K562 (cell line): ENCODE measurements around the gene FBXO22.

Experiments used
- ATF2 ChIP-seq: sonication (generic); formaldehyde crosslinking; IDR thresholded peaks from 2 replicates; pipeline ENCODE4 v1.8.1; 2022; ENCODE audit warnings: missing genetic modification reagents
- BHLHE40 ChIP-seq: IDR thresholded peaks from 2 replicates; pipeline ENCODE4 v1.6.1; 2011; ENCODE audit warnings: low read length, improper control_type of control experiment
- CTCF ChIP-seq, 3 experiments: IDR thresholded peaks in 2 of 3; conservative IDR thresholded peaks in 1 of 3; 2 replicates each; pipeline ENCODE4 v1.5.1; 2011 to 2012; ENCODE audit warnings: low read length in 3 of 3, mild to moderate bottlenecking in 3 of 3, control low read depth in 2 of 3, improper control_type of control experiment in 1 of 3, inconsistent platforms in 1 of 3, low read depth in 1 of 3, mixed read lengths in 1 of 3, moderate library complexity in 1 of 3; ENCODE audit not compliant: insufficient read depth in 2 of 3
- GATA2 ChIP-seq: sonication (generic); formaldehyde crosslinking; IDR thresholded peaks from 2 replicates; pipeline ENCODE4 v1.4.0; 2020; ENCODE audit warnings: mild to moderate bottlenecking, missing genetic modification reagents
- MEIS2 ChIP-seq: fragments of 450-650 bp; IDR thresholded peaks from 2 replicates; pipeline ENCODE4 v1.6.1; 2014; ENCODE audit warnings: mild to moderate bottlenecking; ENCODE audit not compliant: partially characterized antibody
- RAD51 ChIP-seq: fragments of 450-650 bp; IDR thresholded peaks from 2 replicates; pipeline ENCODE4 v1.7.1; 2016; ENCODE audit warnings: low read depth, mild to moderate bottlenecking, borderline replicate concordance
- SMC3 ChIP-seq: conservative IDR thresholded peaks from 2 replicates; pipeline ENCODE4 v1.6.1; 2011; ENCODE audit warnings: low read depth, low read length, improper control_type of control experiment; ENCODE audit not compliant: insufficient read depth

DNA sequence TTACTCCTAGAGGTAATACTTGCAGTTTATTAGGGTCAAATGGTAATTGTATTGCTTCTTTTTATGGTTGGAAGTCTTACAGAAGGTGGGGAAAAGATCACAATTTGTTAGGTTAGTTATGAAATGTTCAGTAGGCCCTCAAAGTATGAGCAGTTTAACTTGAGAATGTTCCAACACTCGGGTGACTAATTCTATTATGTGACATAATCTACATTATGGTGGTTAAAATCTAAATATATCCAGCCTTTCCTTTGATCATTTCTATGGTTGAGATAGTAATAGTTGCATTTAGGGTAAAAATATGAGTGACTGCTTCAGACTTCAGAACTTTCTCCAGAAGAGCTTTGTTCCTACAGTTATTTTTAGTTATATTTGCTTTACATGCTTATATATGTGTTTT lies 19.6 kb upstream of the FBXO22 start:
- TF ChIP-seq CTCF (IDR thresholded peaks at IDR 0.05 in 2 of 3, conservative IDR thresholded peaks at IDR 0.05 in 1 of 3; ENCODE audit: insufficient read depth in 2 of 3, low read depth in 1 of 3, low read length in 3 of 3) (no peak), ATF2 (CRISPR knock-in tag) (no peak), MEIS2 (no peak), BHLHE40 (no peak), RAD51 (no peak), GATA2 (CRISPR knock-in tag) (no peak), SMC3 (no peak)
